SK-N-SH (cell line): ENCODE measurements around the gene NDUFS6. TPM values are rescaled to one million over a fixed set of nuclear protein-coding genes. Genes with fewer than 3 reads are reported as not detected.

ENCODE experiments used
- CTCF ChIA-PET: fragments of 300-600, 350-600 bp; formaldehyde crosslinking; extraction: SDS; loops from one replicate; lab custom pipeline; 2021; lab: Yijun Ruan, JAX
- POLR2A ChIA-PET: fragments of 350-600 bp; sonication (Branson Sonifier 250); formaldehyde crosslinking; extraction: SDS; loops from one replicate; lab custom pipeline; 2020; ENCODE audit warnings: antibody characterized with exemption, inconsistent platforms; lab: Yijun Ruan, JAX
- DNase-seq: peaks from one replicate; pipeline ENCODE4 v3.0.0; 2012
- H2AFZ ChIP-seq: fragments of 200-600 bp; sonication (generic); 2 replicates; pipeline ENCODE4 v1.8.1; 2016; ENCODE audit warnings: antibody characterized with exemption, mild to moderate bottlenecking, low read depth
- H3F3A ChIP-seq: fragments of 200-600 bp; sonication (generic); replicated peaks from 2 replicates; pipeline ENCODE3; 2016; ENCODE audit warnings: antibody characterized with exemption, mild to moderate bottlenecking; ENCODE audit not compliant: insufficient read depth
- H3K27ac ChIP-seq, 2 experiments: fragments of 200-500 bp in 1 of 2; fragments of 200-600 bp in 1 of 2; sonication (Bioruptor generic) in 1 of 2; sonication (generic), shearing (Covaris generic) in 1 of 2; 2 replicates each; pipeline versions ENCODE4 v1.5.1 to v1.6.1; 2014 to 2016; ENCODE audit warnings: low read depth in 2 of 2, inconsistent platforms in 1 of 2, low read length in 1 of 2, mild to moderate bottlenecking in 1 of 2, mixed read lengths in 1 of 2
- H3K27me3 ChIP-seq: fragments of 200-600 bp; sonication (generic), shearing (Covaris generic); 2 replicates; pipeline ENCODE4 v1.6.1; 2016; ENCODE audit warnings: mixed run types; ENCODE audit not compliant: insufficient read depth
- H3K36me3 ChIP-seq, 2 experiments: fragments of 200-500 bp in 1 of 2; fragments of 200-600 bp in 1 of 2; sonication (Bioruptor generic) in 1 of 2; sonication (generic) in 1 of 2; replicated peaks in 1 of 2; 2 replicates each; pipeline versions ENCODE3 to v1.5.1; 2014 to 2016; ENCODE audit warnings: low read length in 1 of 2, mild to moderate bottlenecking in 1 of 2; ENCODE audit not compliant: insufficient read depth in 2 of 2, control insufficient read depth in 1 of 2
- H3K4me1 ChIP-seq, 2 experiments: fragments of 200-500 bp in 1 of 2; fragments of 200-600 bp in 1 of 2; sonication (Bioruptor generic) in 1 of 2; sonication (generic), shearing (Covaris generic) in 1 of 2; 2 replicates each; pipeline versions ENCODE4 v1.5.1 to v1.6.1; 2014 to 2016; ENCODE audit warnings: low read depth in 1 of 2, low read length in 1 of 2, mixed run types in 1 of 2; ENCODE audit not compliant: insufficient read depth in 2 of 2, control insufficient read depth in 1 of 2
- H3K4me2 ChIP-seq: fragments of 200-600 bp; sonication (generic), shearing (Covaris generic); 2 replicates; pipeline ENCODE4 v1.6.1; 2017; ENCODE audit warnings: mixed run types
- H3K4me3 ChIP-seq, 2 experiments: fragments of 200-500 bp in 1 of 2; fragments of 200-600 bp in 1 of 2; sonication (Bioruptor generic) in 1 of 2; sonication (generic), shearing (Covaris generic) in 1 of 2; 2 replicates each; pipeline versions ENCODE4 v1.5.1 to v1.8.1; 2014 to 2016; ENCODE audit warnings: low read depth in 2 of 2, inconsistent platforms in 1 of 2, low read length in 1 of 2, mild to moderate bottlenecking in 1 of 2, mixed read lengths in 1 of 2, moderate library complexity in 1 of 2
- H3K79me2 ChIP-seq: fragments of 200-600 bp; sonication (generic); 2 replicates; pipeline ENCODE4 v1.8.1; 2017; ENCODE audit warnings: mild to moderate bottlenecking; ENCODE audit not compliant: insufficient read depth
- H3K9ac ChIP-seq: fragments of 200-600 bp; sonication (generic); 2 replicates; pipeline ENCODE4 v1.6.1; 2017; ENCODE audit warnings: mixed run types
- H3K9me2 ChIP-seq: fragments of 200-600 bp; sonication (generic); 2 replicates; pipeline ENCODE4 v1.6.1; 2017; ENCODE audit warnings: mixed run types
- H3K9me3 ChIP-seq: fragments of 200-600 bp; sonication (generic); 2 replicates; pipeline ENCODE4 v1.6.1; 2017; ENCODE audit warnings: mixed run types, mild to moderate bottlenecking, moderate library complexity
- H4K20me1 ChIP-seq: fragments of 200-600 bp; sonication (generic); 2 replicates; pipeline ENCODE4 v1.6.1; 2017; ENCODE audit warnings: mild to moderate bottlenecking, mixed run types; ENCODE audit not compliant: insufficient read depth
- EP300 ChIP-seq, 2 experiments: IDR thresholded peaks; 2 replicates each; pipeline versions ENCODE4 v1.4.0 to v1.6.1; 2012; ENCODE audit warnings: borderline replicate concordance in 1 of 2, low read depth in 1 of 2, low read length in 1 of 2
- FOXJ3 ChIP-seq: sonication (generic); formaldehyde crosslinking; IDR thresholded peaks from 2 replicates; pipeline ENCODE4 v1.5.1; 2020; ENCODE audit warnings: mild to moderate bottlenecking, missing genetic modification reagents
- GABPA ChIP-seq: IDR thresholded peaks from 2 replicates; pipeline ENCODE4 v1.4.0; 2012; ENCODE audit warnings: low read depth, mild to moderate bottlenecking
- GATA2 ChIP-seq: sonication (generic); formaldehyde crosslinking; IDR thresholded peaks from 2 replicates; pipeline ENCODE4 v1.5.0; 2020; ENCODE audit warnings: mild to moderate bottlenecking, missing genetic modification reagents
- MEF2A ChIP-seq: IDR thresholded peaks from 2 replicates; pipeline ENCODE4 v1.4.0; 2012; ENCODE audit warnings: low read depth, borderline replicate concordance
- MXI1 ChIP-seq: IDR thresholded peaks from 2 replicates; pipeline ENCODE4 v1.6.1; 2012; ENCODE audit warnings: mild to moderate bottlenecking, low read depth, low read length, improper control_type of control experiment
- POLR2AphosphoS5 ChIP-seq: IDR thresholded peaks from 2 replicates; pipeline ENCODE4 v1.6.1; 2012; ENCODE audit warnings: low read depth, low read length
- RAD21 ChIP-seq: IDR thresholded peaks from 2 replicates; pipeline ENCODE4 v1.6.1; 2012; ENCODE audit warnings: mild to moderate bottlenecking, low read length
- RFX5 ChIP-seq: IDR thresholded peaks from 2 replicates; pipeline ENCODE4 v1.6.1; 2012; ENCODE audit warnings: mild to moderate bottlenecking, improper control_type of control experiment, low read length
- SIN3A ChIP-seq: IDR thresholded peaks from 2 replicates; pipeline ENCODE4 v1.6.1; 2012; ENCODE audit warnings: low read depth, mild to moderate bottlenecking, low read length, moderate library complexity, borderline replicate concordance
- SMC3 ChIP-seq: IDR thresholded peaks from 2 replicates; pipeline ENCODE4 v1.6.1; 2012; ENCODE audit warnings: low read depth, low read length, improper control_type of control experiment
- TCF12 ChIP-seq: IDR thresholded peaks from 2 replicates; pipeline ENCODE4 v1.4.0; 2012
- YY1 ChIP-seq: IDR thresholded peaks from 2 replicates; pipeline ENCODE4 v1.4.0; 2012; ENCODE audit warnings: low read depth, mild to moderate bottlenecking
- WGBS: methylation state at CpG from one replicate; pipeline ENCODE4 v1.1.6; 2017; ENCODE audit warnings: low lambda C conversion rate; 5-methylcytosine and 5-hydroxymethylcytosine counted together
- polyA plus RNA-seq, 3 experiments: library from polyadenylated mRNA; depleted of rRNA; stranded (reverse); fragments of >200 nt; gene quantifications; 2 replicates each; pipeline ENCODE4 v1.2.3, GENCODE V29; 2012
- TF ChIP-seq, protein P1 (sequence below): IDR thresholded peaks from 2 replicates; pipeline ENCODE4; 2012
- TF ChIP-seq, protein P2 (sequence below): IDR thresholded peaks from 2 replicates; pipeline ENCODE4 v1.4.0; 2012; ENCODE audit warnings: low read depth
- TF ChIP-seq, protein P3 (sequence below): IDR thresholded peaks from 2 replicates; pipeline ENCODE4 v1.4.0; 2012; ENCODE audit warnings: low read depth, borderline replicate concordance

The NDUFS6 gene
- polyA plus RNA-seq, 1 of the 3 experiments (the other 2 are of a cell fraction): 316 TPM

DNA sequence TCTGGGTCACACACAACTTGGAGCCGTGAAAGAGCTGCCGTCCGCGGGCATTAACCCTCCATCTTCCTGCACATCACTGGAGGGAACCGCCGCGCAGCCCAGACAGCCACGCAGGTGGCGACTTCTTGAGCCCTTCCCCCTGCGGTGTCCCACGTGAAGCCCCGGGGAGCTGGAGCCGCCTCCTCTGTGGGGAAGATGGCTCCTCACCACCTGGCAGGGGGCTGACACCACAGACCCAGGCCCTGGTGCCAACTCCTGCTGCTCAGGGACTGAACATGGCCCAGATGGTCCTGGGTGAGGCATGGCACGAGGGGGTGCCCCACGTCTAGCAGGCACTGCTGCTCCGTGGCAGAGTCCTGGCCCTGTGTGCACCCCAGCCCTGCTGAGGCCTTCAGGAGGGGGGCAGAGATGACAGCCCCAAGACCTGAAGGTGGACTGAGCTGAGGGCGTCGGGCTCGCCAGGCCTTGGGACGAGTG is 38.9 kb downstream of the NDUFS6 start:
- Histone ChIP-seq H4K20me1 (no peaks in the 10 kb centered on the region), H3K9me3 (no peaks in the 10 kb centered on the region), H3K27ac (no peak overlapping the region), H2AFZ (no peak overlapping the region), H3K4me3 (no peak overlapping the region), H3K27me3 (peaks cover 75% of the 10 kb centered on the region), H3F3A (peaks cover under 1% of the 10 kb centered on the region), H3K4me2 (no peak overlapping the region), H3K9me2 (no peaks in the 10 kb centered on the region), H3K9ac (no peak overlapping the region), H3K4me1 (no peaks in the 10 kb centered on the region), H3K79me2 (no peaks in the 10 kb centered on the region), H3K36me3 (no peaks in the 10 kb centered on the region)
- no peak for DNase-seq
- POLR2A ChIA-PET: no interaction called here
- TF ChIP-seq GABPA: no peak
- TF ChIP-seq, protein P1, sequence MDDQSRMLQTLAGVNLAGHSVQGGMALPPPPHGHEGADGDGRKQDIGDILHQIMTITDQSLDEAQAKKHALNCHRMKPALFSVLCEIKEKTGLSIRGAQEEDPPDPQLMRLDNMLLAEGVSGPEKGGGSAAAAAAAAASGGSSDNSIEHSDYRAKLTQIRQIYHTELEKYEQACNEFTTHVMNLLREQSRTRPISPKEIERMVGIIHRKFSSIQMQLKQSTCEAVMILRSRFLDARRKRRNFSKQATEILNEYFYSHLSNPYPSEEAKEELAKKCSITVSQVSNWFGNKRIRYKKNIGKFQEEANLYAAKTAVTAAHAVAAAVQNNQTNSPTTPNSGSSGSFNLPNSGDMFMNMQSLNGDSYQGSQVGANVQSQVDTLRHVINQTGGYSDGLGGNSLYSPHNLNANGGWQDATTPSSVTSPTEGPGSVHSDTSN: no peak
- no peak for TF ChIP-seq TCF12
- no peak for TF ChIP-seq SMC3
- TF ChIP-seq FOXJ3 (CRISPR knock-in tag): no peak
- TF ChIP-seq EP300 (IDR thresholded peaks at IDR 0.05; ENCODE audit: borderline replicate concordance in 1 of 2, low read depth in 1 of 2, low read length in 1 of 2): no peak
- no peak for TF ChIP-seq MEF2A
- TF ChIP-seq RAD21: no peak
- no peak for TF ChIP-seq GATA2 (CRISPR knock-in tag)
- no peak for TF ChIP-seq POLR2AphosphoS5
- TF ChIP-seq, protein P2, sequence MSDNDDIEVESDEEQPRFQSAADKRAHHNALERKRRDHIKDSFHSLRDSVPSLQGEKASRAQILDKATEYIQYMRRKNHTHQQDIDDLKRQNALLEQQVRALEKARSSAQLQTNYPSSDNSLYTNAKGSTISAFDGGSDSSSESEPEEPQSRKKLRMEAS: no peak
- no peak for TF ChIP-seq YY1
- TF ChIP-seq, protein P3, sequence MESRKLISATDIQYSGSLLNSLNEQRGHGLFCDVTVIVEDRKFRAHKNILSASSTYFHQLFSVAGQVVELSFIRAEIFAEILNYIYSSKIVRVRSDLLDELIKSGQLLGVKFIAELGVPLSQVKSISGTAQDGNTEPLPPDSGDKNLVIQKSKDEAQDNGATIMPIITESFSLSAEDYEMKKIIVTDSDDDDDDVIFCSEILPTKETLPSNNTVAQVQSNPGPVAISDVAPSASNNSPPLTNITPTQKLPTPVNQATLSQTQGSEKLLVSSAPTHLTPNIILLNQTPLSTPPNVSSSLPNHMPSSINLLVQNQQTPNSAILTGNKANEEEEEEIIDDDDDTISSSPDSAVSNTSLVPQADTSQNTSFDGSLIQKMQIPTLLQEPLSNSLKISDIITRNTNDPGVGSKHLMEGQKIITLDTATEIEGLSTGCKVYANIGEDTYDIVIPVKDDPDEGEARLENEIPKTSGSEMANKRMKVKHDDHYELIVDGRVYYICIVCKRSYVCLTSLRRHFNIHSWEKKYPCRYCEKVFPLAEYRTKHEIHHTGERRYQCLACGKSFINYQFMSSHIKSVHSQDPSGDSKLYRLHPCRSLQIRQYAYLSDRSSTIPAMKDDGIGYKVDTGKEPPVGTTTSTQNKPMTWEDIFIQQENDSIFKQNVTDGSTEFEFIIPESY: no peak
- no peak for TF ChIP-seq MXI1
- no peak for TF ChIP-seq SIN3A
- no peak for TF ChIP-seq RFX5
- CTCF ChIA-PET: no interaction called here
- whole genome bisulfite sequencing: 54% methylated on average over 20 of the region's 20 CpGs
